ENCODE data around the gene RTL5.

RTL5 gene

DNA sequence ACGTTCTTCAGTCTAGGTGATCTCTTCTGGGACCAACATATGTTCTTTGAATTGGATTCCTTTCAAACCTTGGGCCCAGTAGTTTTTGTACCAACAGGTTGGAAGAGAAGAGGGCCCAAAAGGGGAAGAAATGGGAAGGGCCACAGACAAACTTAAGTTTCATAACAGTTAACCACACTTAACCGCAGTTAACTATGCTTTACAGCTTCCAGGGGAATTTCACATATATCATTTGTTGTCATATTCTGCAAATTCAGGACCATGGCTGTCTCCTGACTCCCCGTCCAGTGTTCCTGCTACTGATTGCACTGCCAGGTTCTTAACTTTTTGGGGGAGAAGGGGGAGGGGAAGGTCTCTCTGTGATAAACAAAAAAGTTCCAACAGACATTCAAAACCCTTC lies 34.6 kb downstream of the RTL5 start:
- Histone ChIP-seq H3K4me1 (ENCODE audit: control insufficient read depth, insufficient read depth, low read length) (peaks cover 11% of the 10 kb centered on the region), H3K27ac (ENCODE audit: low read length) (no peak overlapping the region), H3K4me3 (ENCODE audit: low read length) (no peak overlapping the region), H3K36me3 (ENCODE audit: control insufficient read depth, insufficient read depth, low read length) (no peaks in the 10 kb centered on the region), H3K9me3 (ENCODE audit: control insufficient read depth, insufficient read depth, low read length) (no peaks in the 10 kb centered on the region), H3K27me3 (ENCODE audit: control insufficient read depth, insufficient read depth, low read length) (no peaks in the 10 kb centered on the region)
- DNase-seq (ENCODE audit: low read depth, low spot score): no peak
- WGBS (ENCODE audit: insufficient coverage, insufficient read length): no CpG with 5 or more reads among the region's 3 CpGs

DNA sequence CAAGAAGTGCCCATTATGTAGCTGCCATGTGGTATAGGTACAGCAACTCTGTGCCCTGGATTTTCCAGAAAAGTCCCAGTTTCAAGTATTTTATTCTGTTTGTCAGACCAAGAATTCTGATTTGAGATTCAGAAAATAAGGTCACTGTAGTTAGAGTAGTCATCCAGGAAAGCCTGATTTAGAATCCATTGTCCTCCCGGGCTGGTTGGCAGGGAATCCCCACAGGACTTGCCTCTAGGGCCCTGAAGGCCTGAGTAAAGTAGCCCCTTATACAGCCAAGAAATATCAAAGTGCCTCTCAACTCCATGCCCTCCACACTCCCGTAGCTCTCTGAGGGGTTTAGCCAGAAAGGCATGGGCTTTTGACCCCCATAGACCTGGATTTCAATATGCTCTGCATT lies 36.3 kb downstream of the RTL5 start:
- Histone ChIP-seq H3K36me3 (ENCODE audit: control insufficient read depth, insufficient read depth, low read length) (no peaks in the 10 kb centered on the region), H3K27ac (ENCODE audit: low read length) (no peak overlapping the region), H3K9me3 (ENCODE audit: control insufficient read depth, insufficient read depth, low read length) (no peaks in the 10 kb centered on the region), H3K27me3 (ENCODE audit: control insufficient read depth, insufficient read depth, low read length) (no peaks in the 10 kb centered on the region), H3K4me1 (ENCODE audit: control insufficient read depth, insufficient read depth, low read length) (peaks cover 4% of the 10 kb centered on the region; the same call in 1 of the 2 replicates), H3K4me3 (ENCODE audit: low read length) (no peak overlapping the region)
- DNase-seq (ENCODE audit: low read depth, low spot score): no peak
- WGBS (ENCODE audit: insufficient coverage, insufficient read length): no CpG with 5 or more reads among the region's 2 CpGs

DNA sequence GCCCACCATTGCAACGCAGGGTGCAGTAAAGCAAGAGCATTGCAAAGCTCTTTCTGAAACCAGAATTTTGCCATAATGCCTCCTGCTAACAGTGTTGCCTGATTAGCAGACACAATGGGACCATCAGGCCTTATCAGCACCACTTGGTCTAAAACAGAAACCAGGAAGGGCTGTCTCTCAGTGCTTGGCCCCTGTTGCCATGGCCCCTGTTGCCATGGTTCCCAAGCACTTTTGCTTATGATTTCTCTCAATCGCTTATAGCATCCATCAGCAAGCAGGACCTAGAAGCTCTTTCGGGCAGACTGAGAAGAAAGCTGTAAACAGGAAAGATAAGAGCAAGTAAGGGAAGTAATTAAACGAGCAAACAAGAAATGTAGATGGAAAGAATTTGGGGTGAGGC lies 36.8 kb downstream of the RTL5 start:
- no peak overlapping the region for H3K4me3 ChIP-seq (ENCODE audit: low read length)
- WGBS (ENCODE audit: insufficient coverage, insufficient read length): no CpG with 5 or more reads among the region's 4 CpGs
- H3K27ac ChIP-seq (ENCODE audit: low read length): no peak overlapping the region
- H3K36me3 ChIP-seq (ENCODE audit: control insufficient read depth, insufficient read depth, low read length): no peaks in the 10 kb centered on the region
- peaks cover 4% of the 10 kb centered on the region; the same call in 1 of the 2 replicates for H3K4me1 ChIP-seq (ENCODE audit: control insufficient read depth, insufficient read depth, low read length)
- DNase-seq (ENCODE audit: low read depth, low spot score): no peak
- no peaks in the 10 kb centered on the region for H3K9me3 ChIP-seq (ENCODE audit: control insufficient read depth, insufficient read depth, low read length)
- H3K27me3 ChIP-seq (ENCODE audit: control insufficient read depth, insufficient read depth, low read length): no peaks in the 10 kb centered on the region

DNA sequence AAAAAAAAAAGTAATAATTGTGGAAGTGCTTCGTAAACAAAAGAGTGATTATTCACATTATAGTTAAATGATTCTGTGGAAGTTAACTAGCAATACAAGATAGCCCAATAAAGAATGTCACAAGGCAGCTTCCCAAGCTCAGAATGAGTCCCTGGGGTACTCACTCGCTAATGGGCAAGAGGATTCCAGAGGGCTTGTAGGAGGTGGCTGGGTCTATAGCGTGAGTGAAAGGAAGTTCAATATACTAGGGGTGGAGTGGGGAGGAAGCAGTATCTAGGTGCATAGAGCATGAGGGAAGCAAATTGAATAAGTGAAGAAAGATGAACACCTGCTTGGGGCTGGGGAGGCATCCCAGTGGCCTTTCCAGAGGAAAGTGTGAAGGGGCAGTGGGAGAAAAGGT lies 42.5 kb downstream of the RTL5 start:
- no peaks in the 10 kb centered on the region for H3K9me3 ChIP-seq (ENCODE audit: control insufficient read depth, insufficient read depth, low read length)
- WGBS (ENCODE audit: insufficient coverage, insufficient read length): no CpG with 5 or more reads among the region's 3 CpGs
- no peaks in the 10 kb centered on the region for H3K36me3 ChIP-seq (ENCODE audit: control insufficient read depth, insufficient read depth, low read length)
- H3K27ac ChIP-seq (ENCODE audit: low read length): no peak overlapping the region
- H3K4me1 ChIP-seq (ENCODE audit: control insufficient read depth, insufficient read depth, low read length): no peaks in the 10 kb centered on the region
- H3K4me3 ChIP-seq (ENCODE audit: low read length): no peak overlapping the region
- H3K27me3 ChIP-seq (ENCODE audit: control insufficient read depth, insufficient read depth, low read length): no peaks in the 10 kb centered on the region
- no peak for DNase-seq (ENCODE audit: low read depth, low spot score)

DNA sequence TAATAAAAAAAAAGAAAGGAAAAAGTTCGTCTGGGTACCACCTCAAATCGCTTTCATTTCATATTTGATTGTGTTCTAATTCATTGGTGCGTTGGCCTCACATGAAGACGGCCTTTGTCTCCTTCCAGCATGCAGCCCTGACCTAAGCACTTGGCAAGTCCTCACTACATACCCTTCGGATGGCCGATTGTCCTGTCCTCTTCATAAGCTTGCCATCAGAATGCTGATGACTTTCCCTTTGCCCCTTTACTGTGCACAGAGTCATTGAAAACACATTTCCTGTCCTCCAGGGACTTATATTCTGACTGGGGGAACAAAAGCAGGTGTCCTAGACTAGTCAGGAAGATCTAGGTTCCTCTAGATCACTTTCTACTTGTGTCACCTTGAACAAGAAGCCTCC lies 43.0 kb downstream of the RTL5 start:
- no peak for DNase-seq (ENCODE audit: low read depth, low spot score)
- Histone ChIP-seq H3K4me3 (ENCODE audit: low read length) (no peak overlapping the region), H3K27me3 (ENCODE audit: control insufficient read depth, insufficient read depth, low read length) (no peaks in the 10 kb centered on the region), H3K4me1 (ENCODE audit: control insufficient read depth, insufficient read depth, low read length) (no peaks in the 10 kb centered on the region), H3K27ac (ENCODE audit: low read length) (no peak overlapping the region), H3K9me3 (ENCODE audit: control insufficient read depth, insufficient read depth, low read length) (no peaks in the 10 kb centered on the region), H3K36me3 (ENCODE audit: control insufficient read depth, insufficient read depth, low read length) (no peaks in the 10 kb centered on the region)
- no CpG with 5 or more reads among the region's 6 CpGs for WGBS (ENCODE audit: insufficient coverage, insufficient read length)

DNA sequence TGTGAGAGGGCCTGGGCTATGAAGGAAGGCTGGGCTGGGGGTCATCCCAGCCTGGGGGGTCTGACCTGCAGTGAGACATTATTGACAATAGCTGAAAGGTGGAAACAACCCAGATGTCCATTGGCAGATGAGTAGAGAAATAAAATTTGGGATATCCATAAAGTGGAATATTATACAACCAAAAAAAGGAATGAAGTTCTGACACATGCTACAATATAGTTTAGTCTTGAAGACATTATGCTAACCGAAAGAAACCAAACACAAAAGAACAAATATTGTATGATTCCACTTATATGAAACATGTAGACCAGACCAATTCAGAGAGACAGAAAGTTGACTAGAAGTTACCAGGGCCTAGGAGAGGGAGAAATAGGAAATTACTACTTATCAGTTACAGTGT lies 44.7 kb downstream of the RTL5 start:
- Histone ChIP-seq H3K9me3 (ENCODE audit: control insufficient read depth, insufficient read depth, low read length) (no peaks in the 10 kb centered on the region), H3K4me3 (ENCODE audit: low read length) (no peak overlapping the region)
- no CpG with 5 or more reads among the region's 1 CpG for WGBS (ENCODE audit: insufficient coverage, insufficient read length)

DNA sequence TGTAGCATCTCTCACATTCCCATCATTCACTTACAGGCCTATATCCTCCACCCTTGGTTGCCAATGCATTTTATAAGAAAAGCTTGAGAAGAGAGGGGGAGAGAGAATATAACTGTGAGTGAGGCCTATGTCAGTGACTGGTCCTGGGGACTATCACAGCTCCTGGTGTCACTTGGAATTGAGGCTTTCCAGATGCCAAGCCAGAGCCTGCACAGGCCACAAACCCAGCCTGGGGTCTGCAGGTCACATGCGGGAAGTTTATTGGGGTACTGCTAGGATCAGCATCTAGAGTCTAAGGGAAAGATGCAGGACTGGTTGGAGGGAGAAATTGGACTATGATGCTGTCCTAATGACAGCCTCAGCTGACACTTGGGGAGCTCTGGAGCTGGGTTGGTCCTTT lies 47.6 kb downstream of the RTL5 start:
- Histone ChIP-seq H3K27me3 (ENCODE audit: control insufficient read depth, insufficient read depth, low read length) (no peaks in the 10 kb centered on the region), H3K27ac (ENCODE audit: low read length) (no peak overlapping the region), H3K9me3 (ENCODE audit: control insufficient read depth, insufficient read depth, low read length) (no peaks in the 10 kb centered on the region), H3K36me3 (ENCODE audit: control insufficient read depth, insufficient read depth, low read length) (no peaks in the 10 kb centered on the region), H3K4me3 (ENCODE audit: low read length) (no peak overlapping the region), H3K4me1 (ENCODE audit: control insufficient read depth, insufficient read depth, low read length) (no peaks in the 10 kb centered on the region)
- DNase-seq (ENCODE audit: low read depth, low spot score): no peak
- no CpG with 5 or more reads among the region's 1 CpG for WGBS (ENCODE audit: insufficient coverage, insufficient read length)

More for the DNA sequence above, 44.7 kb downstream of the RTL5 start:
- no peak overlapping the region for H3K27ac ChIP-seq (ENCODE audit: low read length)
- DNase-seq (ENCODE audit: low read depth, low spot score): no peak
- no peaks in the 10 kb centered on the region for H3K27me3 ChIP-seq (ENCODE audit: control insufficient read depth, insufficient read depth, low read length)
- no peaks in the 10 kb centered on the region for H3K36me3 ChIP-seq (ENCODE audit: control insufficient read depth, insufficient read depth, low read length)
- no peaks in the 10 kb centered on the region for H3K4me1 ChIP-seq (ENCODE audit: control insufficient read depth, insufficient read depth, low read length)

DNA sequence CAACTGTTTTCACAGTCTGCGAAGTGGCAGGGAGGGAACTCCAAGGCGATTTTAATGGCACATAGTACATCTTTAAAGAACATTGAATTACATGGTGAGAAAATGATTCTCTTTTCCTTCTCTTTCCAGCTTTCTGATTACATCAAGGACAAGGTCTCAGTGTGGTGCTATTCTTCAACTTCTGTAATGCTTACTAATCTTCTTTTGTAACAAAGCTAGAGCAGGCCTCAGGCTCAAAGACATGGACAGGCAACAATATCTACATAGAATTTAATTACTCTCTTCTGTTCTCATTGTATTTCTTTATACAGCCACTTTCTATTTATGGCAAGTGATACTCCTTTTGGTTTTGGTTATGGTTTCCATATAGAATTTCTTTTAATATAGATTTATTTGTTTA lies 48.4 kb downstream of the RTL5 start:
- no peaks in the 10 kb centered on the region for H3K36me3 ChIP-seq (ENCODE audit: control insufficient read depth, insufficient read depth, low read length)
- no peak overlapping the region for H3K27ac ChIP-seq (ENCODE audit: low read length)
- WGBS (ENCODE audit: insufficient coverage, insufficient read length): no CpG with 5 or more reads among the region's 2 CpGs
- H3K9me3 ChIP-seq (ENCODE audit: control insufficient read depth, insufficient read depth, low read length): no peaks in the 10 kb centered on the region
- H3K4me3 ChIP-seq (ENCODE audit: low read length): no peak overlapping the region
- no peaks in the 10 kb centered on the region for H3K27me3 ChIP-seq (ENCODE audit: control insufficient read depth, insufficient read depth, low read length)
- H3K4me1 ChIP-seq (ENCODE audit: control insufficient read depth, insufficient read depth, low read length): no peaks in the 10 kb centered on the region
- DNase-seq (ENCODE audit: low read depth, low spot score): no peak

DNA sequence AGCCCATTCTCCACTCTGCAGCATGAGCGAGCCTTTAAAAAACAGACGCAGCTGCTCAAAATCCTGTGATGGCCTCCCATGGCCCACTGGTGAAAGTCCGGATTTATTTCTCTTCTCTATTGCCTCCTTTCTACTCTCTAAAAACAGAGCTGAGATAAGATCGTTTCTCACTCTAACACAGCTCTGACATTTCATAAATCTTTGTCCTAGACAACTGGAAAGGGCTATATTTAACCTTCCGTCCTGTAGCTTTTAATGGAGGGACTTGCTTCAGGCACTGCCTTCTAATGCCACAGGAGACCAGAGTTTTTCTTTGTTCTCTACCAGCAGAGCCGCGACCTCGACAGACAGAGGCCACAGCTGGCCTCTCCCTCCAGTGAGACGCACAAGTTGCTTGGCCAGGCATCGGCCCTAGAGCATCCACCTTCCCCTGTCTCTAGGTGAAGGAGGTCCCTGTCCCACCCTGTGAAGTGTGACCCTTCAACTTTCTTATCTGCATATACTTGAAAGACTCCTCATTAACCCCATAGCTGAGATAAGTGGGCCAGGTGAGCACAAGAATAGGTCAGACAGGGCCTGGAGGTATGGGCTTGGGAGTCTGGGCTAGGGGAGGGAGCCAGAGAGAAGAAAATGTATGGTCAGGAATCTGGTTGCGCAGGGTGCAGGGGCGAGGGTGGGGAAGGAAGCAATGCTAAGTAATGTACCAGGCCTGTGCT lies 50.0 kb downstream of the RTL5 start:
- no peak for DNase-seq (ENCODE audit: low read depth, low spot score)
- Histone ChIP-seq H3K27ac (ENCODE audit: low read length) (no peak overlapping the region), H3K27me3 (ENCODE audit: control insufficient read depth, insufficient read depth, low read length) (no peaks in the 10 kb centered on the region), H3K36me3 (ENCODE audit: control insufficient read depth, insufficient read depth, low read length) (no peaks in the 10 kb centered on the region), H3K4me1 (ENCODE audit: control insufficient read depth, insufficient read depth, low read length) (no peaks in the 10 kb centered on the region), H3K4me3 (ENCODE audit: low read length) (no peak overlapping the region), H3K9me3 (ENCODE audit: control insufficient read depth, insufficient read depth, low read length) (no peaks in the 10 kb centered on the region)
- no CpG with 5 or more reads among the region's 12 CpGs for WGBS (ENCODE audit: insufficient coverage, insufficient read length)

DNA sequence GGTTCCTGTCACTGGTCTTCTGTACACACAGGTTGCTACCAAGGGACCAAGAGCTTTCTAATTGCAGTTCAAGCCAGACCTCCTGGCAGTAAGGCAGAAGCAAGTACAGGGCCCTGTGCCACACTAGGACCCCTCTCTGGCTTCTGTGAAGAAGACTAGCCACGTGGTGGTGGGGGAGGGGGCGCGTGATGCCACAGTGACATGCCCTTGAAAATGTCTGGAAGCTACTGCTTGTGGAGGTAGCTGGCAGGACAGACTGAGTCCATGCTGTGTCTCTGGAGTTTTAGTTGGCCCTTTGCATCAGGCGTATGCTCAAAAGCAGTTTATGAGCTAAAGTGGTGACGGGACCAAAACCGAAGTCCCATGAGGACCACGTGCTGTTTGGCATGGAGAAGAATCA lies 50.9 kb downstream of the RTL5 start:
- Histone ChIP-seq H3K36me3 (ENCODE audit: control insufficient read depth, insufficient read depth, low read length) (no peaks in the 10 kb centered on the region), H3K4me3 (ENCODE audit: low read length) (no peak overlapping the region), H3K4me1 (ENCODE audit: control insufficient read depth, insufficient read depth, low read length) (no peaks in the 10 kb centered on the region), H3K27ac (ENCODE audit: low read length) (no peak overlapping the region), H3K9me3 (ENCODE audit: control insufficient read depth, insufficient read depth, low read length) (no peaks in the 10 kb centered on the region), H3K27me3 (ENCODE audit: control insufficient read depth, insufficient read depth, low read length) (no peaks in the 10 kb centered on the region)
- DNase-seq (ENCODE audit: low read depth, low spot score): no peak
- WGBS (ENCODE audit: insufficient coverage, insufficient read length): no CpG with 5 or more reads among the region's 7 CpGs

DNA sequence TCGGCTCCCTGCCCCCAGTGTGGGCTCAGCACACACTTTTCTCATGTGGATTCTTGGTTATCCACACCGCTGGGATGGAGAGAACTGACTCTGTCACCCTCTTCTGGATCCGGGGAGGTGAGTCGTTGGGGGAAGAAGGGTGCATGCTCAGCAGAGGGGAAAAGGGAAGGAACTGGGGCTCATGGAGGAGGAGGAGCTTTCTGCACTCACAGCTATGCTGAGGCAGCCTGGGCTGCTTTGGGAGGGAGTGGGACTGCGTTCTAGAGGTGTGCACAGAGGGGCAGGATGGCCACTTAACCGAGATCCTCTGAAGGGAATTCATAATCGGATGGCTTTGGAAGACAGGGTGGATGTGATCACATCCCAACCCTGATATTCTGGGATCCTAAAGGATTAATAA lies 51.6 kb downstream of the RTL5 start:
- no peak overlapping the region for H3K27ac ChIP-seq (ENCODE audit: low read length)
- no peaks in the 10 kb centered on the region for H3K9me3 ChIP-seq (ENCODE audit: control insufficient read depth, insufficient read depth, low read length)
- no peaks in the 10 kb centered on the region for H3K27me3 ChIP-seq (ENCODE audit: control insufficient read depth, insufficient read depth, low read length)
- no peak for DNase-seq (ENCODE audit: low read depth, low spot score)
- no peak overlapping the region for H3K4me3 ChIP-seq (ENCODE audit: low read length)
- H3K36me3 ChIP-seq (ENCODE audit: control insufficient read depth, insufficient read depth, low read length): no peaks in the 10 kb centered on the region
- no peaks in the 10 kb centered on the region for H3K4me1 ChIP-seq (ENCODE audit: control insufficient read depth, insufficient read depth, low read length)
- no CpG with 5 or more reads among the region's 7 CpGs for WGBS (ENCODE audit: insufficient coverage, insufficient read length)

Data from iPS DF 6.9 (cell line).